HG03095 (cell line): ENCODE data around the gene PCCA.
A peak's percentile ranks its signal among the peaks of the same experiment; 100 is the strongest.
"Not testable (repeated sequence)": the region's sequence is repeated elsewhere in the genome, so short reads cannot be mapped to it uniquely, and the experiment has no call there.

Source experiments
- ATAC-seq: cut with Tn5 transposase; IDR thresholded peaks from one replicate; pipeline ENCODE4 v1.9.1; 2021; ENCODE audit warnings: moderate library complexity; ENCODE audit not compliant: unreplicated experiment

The PCCA gene

GRCh38 chr13:100565286-100565685, 476.4 kb downstream of the PCCA start:
- no peak for ATAC-seq

DNA sequence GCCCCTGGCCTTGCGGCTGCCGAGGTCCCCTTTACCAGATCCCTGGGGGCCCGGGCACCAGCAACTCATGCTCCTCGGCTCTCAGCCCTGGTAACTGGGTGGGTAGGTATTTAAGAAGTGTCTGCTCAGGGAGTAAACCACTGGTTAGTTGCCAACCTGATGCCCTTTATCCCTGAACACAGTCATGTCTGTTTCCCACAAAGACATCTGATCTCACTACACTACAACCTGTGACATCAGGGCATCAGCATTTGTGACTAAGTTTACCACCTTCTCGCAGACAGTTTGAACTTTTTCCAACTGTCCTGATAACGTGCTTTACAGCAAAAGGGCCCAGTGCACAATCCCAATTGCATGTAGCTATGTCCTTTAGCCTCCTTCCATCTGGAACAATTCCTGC, 477.6 kb downstream of the PCCA start:
- no peak for ATAC-seq

DNA sequence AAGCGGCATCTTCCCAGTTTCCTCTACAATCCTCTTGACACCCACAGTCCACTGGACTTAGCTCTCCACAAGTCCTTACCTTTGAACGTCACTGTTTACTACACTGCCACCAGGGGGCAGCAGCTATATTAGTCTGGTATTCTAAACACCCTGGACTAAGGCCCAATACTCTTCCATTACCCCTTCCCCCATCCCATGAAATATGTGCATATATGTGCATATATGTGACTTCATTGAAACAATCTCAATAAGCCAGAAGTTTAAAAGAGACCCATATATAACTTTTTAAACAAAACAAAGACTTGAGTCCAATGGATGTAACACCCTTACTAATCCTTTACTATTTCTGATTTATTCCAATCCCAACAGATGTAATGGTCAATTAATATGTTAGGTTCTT, 484.2 kb downstream of the PCCA start:
- peak; percentile 96 for ATAC-seq

- ATAC-seq, result not testable (repeated sequence)
Observed at GRCh38 chr13:100577239-100577638, 488.3 kb downstream of the PCCA start.
